Astrocyte (in vitro differentiated cells and primary cell): ENCODE results near the gene NLRP6. TPM values are rescaled to one million over a fixed set of nuclear protein-coding genes. Genes with fewer than 3 reads are reported as not detected.

Experiments used
- DNase-seq: peaks from one replicate; pipeline ENCODE4 v3.0.0-alpha.2; 2010; ENCODE audit warnings: low read depth
- FAIRE-seq: peaks from 2 replicates; lab custom pipeline; 2011; peaks lifted over from hg19 to GRCh38; lab: Jason Lieb, UNC
- H2AFZ ChIP-seq: 2 replicates; pipeline ENCODE4 v1.6.0; 2012; ENCODE audit warnings: low read depth, low read length, inconsistent platforms
- H3K27ac ChIP-seq: 2 replicates; pipeline ENCODE4 v1.5.1; 2011; ENCODE audit warnings: low read depth, low read length, inconsistent platforms
- H3K27me3 ChIP-seq: 2 replicates; pipeline ENCODE4 v1.6.0; 2011; ENCODE audit warnings: low read length, inconsistent platforms; ENCODE audit not compliant: insufficient read depth
- H3K36me3 ChIP-seq: 2 replicates; pipeline ENCODE4 v1.5.1; 2011; ENCODE audit warnings: low read length, inconsistent platforms; ENCODE audit not compliant: insufficient read depth
- H3K4me1 ChIP-seq: 2 replicates; pipeline ENCODE4 v1.5.1; 2011; ENCODE audit warnings: low read length, inconsistent platforms; ENCODE audit not compliant: insufficient read depth
- H3K4me2 ChIP-seq: 2 replicates; pipeline ENCODE4 v1.6.0; 2012; ENCODE audit warnings: low read length, inconsistent platforms
- H3K4me3 ChIP-seq: 2 replicates; pipeline ENCODE4 v1.5.1; 2011; ENCODE audit warnings: low read depth, mild to moderate bottlenecking, low read length, inconsistent platforms; ENCODE audit not compliant: insufficient read depth
- H3K79me2 ChIP-seq: 2 replicates; pipeline ENCODE4 v1.6.0; 2012; ENCODE audit warnings: mild to moderate bottlenecking, low read length, inconsistent platforms; ENCODE audit not compliant: insufficient read depth
- H3K9ac ChIP-seq: 2 replicates; pipeline ENCODE4 v1.6.0; 2012; ENCODE audit warnings: mild to moderate bottlenecking, low read length, inconsistent platforms
- H3K9me3 ChIP-seq: 2 replicates; pipeline ENCODE4 v1.5.1; 2012; ENCODE audit warnings: low read depth, mild to moderate bottlenecking, low read length, inconsistent platforms; ENCODE audit not compliant: insufficient read depth
- H4K20me1 ChIP-seq: 2 replicates; pipeline ENCODE4 v1.6.0; 2012; ENCODE audit warnings: low read length, inconsistent platforms; ENCODE audit not compliant: insufficient read depth
- H3K27ac Mint-ChIP-seq: one replicate; pipeline ENCODE4 v1.8.0; 2021; ENCODE audit warnings: mild to moderate bottlenecking, mixed read lengths; ENCODE audit not compliant: unreplicated experiment
- H3K27me3 Mint-ChIP-seq: one replicate; pipeline ENCODE4 v1.8.0; 2021; ENCODE audit warnings: low read depth, mixed read lengths; ENCODE audit not compliant: unreplicated experiment
- H3K36me3 Mint-ChIP-seq: one replicate; pipeline ENCODE4 v1.8.0; 2021; ENCODE audit warnings: low read depth, mixed read lengths; ENCODE audit not compliant: unreplicated experiment
- H3K4me1 Mint-ChIP-seq: one replicate; pipeline ENCODE4 v1.8.0; 2021; ENCODE audit warnings: low read depth, mixed read lengths; ENCODE audit not compliant: unreplicated experiment
- H3K4me3 Mint-ChIP-seq: one replicate; pipeline ENCODE4 v1.8.0; 2021; ENCODE audit warnings: mild to moderate bottlenecking, moderate library complexity, mixed read lengths; ENCODE audit not compliant: unreplicated experiment
- H3K9me3 Mint-ChIP-seq: one replicate; pipeline ENCODE4 v1.8.0; 2021; ENCODE audit warnings: mild to moderate bottlenecking, mixed read lengths; ENCODE audit not compliant: unreplicated experiment
- CTCF ChIP-seq: IDR thresholded peaks from 2 replicates; pipeline ENCODE4 v1.5.1; 2011; ENCODE audit warnings: low read depth, mild to moderate bottlenecking, inconsistent platforms, low read length, moderate library complexity; ENCODE audit not compliant: insufficient read depth
- EZH2 ChIP-seq: IDR thresholded peaks from 2 replicates; pipeline ENCODE4 v1.6.1; 2012; ENCODE audit warnings: mild to moderate bottlenecking, low read length, inconsistent platforms; ENCODE audit not compliant: insufficient read depth
- total RNA-seq: library from RNA; stranded (reverse); gene quantifications from 2 replicates; pipeline ENCODE4 v1.2.1, GENCODE V29; 2021

Gene NLRP6
- total RNA-seq, 1 donor from 2014 or later = not detected

DNA sequence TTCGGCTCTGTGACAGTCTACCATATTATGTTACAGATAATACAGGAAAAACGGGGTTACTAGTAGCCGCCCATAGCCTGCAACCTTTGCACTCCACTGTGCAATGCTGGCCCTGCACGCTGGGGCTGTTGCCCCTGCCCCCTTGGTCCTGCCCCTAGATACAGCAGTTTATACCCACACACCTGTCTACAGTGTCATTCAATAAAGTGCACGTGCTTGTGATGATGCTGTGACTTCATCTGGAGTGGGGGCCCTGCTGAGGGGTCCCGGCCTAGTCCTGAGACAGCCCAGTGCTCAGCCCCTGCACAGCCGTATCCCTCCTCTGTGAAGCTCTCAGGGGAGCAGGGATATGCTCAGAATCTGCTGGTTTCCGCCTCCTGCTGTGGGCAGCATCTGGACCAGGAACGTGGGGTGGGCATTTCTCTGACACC lies 36.9 kb downstream of the NLRP6 start:
- no peak for FAIRE-seq
- peaks cover 4% of the 10 kb centered on the region for H3K36me3 Mint-ChIP-seq

GRCh38 chr11:315516-315994 lies 37.3 kb downstream of the NLRP6 start:
- TF ChIP-seq CTCF (no peak), EZH2 (no peak)
- no peaks in the 10 kb centered on the region for H4K20me1 ChIP-seq
- H3K79me2 ChIP-seq = peaks cover 11% of the 10 kb centered on the region
- H3K4me1 ChIP-seq = peaks cover 13% of the 10 kb centered on the region
- H3K4me3 ChIP-seq = no peak overlapping the region
- no peak for DNase-seq
- Mint-ChIP-seq H3K27me3 (no peaks in the 10 kb centered on the region), H3K27ac (peak overlapping the region; percentile 47), H3K9me3 (no peaks in the 10 kb centered on the region), H3K36me3 (peaks cover 5% of the 10 kb centered on the region), H3K4me1 (peaks cover 28% of the 10 kb centered on the region), H3K4me3 (peak overlapping the region; percentile 95)
- H3K4me2 ChIP-seq = peak overlapping the region; percentile 44
- no peak overlapping the region for H3K9ac ChIP-seq
- no peaks in the 10 kb centered on the region for H3K9me3 ChIP-seq
- H3K27me3 ChIP-seq = peaks cover 26% of the 10 kb centered on the region
- no peak overlapping the region for H3K27ac ChIP-seq
- no peaks in the 10 kb centered on the region for H3K36me3 ChIP-seq
- peak overlapping the region; percentile 32 for H2AFZ ChIP-seq
- FAIRE-seq = no peak

More for the DNA sequence above, 36.9 kb downstream of the NLRP6 start:
- Histone ChIP-seq H3K79me2 (peaks cover 6% of the 10 kb centered on the region), H3K4me2 (no peak overlapping the region), H4K20me1 (no peaks in the 10 kb centered on the region), H3K27ac (no peak overlapping the region), H3K4me1 (peaks cover 10% of the 10 kb centered on the region), H3K9me3 (no peaks in the 10 kb centered on the region), H3K9ac (no peak overlapping the region), H3K4me3 (no peak overlapping the region), H3K27me3 (peaks cover 26% of the 10 kb centered on the region), H2AFZ (no peak overlapping the region), H3K36me3 (no peaks in the 10 kb centered on the region)
- no peak for DNase-seq
- peak overlapping the region; percentile 47 for H3K27ac Mint-ChIP-seq
- H3K4me1 Mint-ChIP-seq = peaks cover 26% of the 10 kb centered on the region
- peak overlapping the region; percentile 95 for H3K4me3 Mint-ChIP-seq
- no peaks in the 10 kb centered on the region for H3K9me3 Mint-ChIP-seq
- TF ChIP-seq EZH2 (no peak), CTCF (no peak)
- no peaks in the 10 kb centered on the region for H3K27me3 Mint-ChIP-seq

DNA sequence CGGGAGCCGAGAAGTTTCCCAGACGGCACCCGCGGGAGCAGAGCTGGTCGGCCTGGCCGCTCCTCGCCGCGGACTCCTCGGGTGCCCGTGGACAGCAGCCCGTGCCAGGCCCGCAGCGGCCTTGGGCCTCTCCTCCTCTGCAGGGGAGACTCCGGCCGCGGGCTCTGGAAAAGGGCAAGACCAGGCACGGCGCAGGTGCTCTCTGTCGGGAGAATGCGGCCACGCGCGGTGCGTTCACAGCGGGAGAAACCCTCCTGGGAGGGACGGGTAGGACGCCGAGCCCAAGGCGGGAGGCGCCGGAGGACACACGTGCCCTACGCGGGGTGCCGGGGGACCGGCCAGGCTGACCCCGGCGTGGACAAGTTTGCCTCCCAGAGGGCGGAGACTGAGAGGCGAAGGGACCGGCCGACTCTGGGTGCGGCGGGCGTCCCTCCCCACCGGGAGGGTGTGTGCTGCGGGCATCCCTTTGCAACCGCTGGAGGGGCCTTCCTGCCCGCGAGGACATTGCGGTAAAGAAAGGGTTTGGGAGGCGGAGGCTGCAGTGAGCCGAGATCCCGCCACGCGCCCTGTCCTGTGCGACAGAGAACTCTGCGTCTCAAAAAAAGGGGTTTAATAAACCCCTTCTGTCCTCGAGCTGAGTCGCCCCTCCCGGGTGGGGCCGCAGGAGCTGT lies 38.0 kb downstream of the NLRP6 start:
- peaks cover 13% of the 10 kb centered on the region for H3K4me1 ChIP-seq
- peak overlapping the region; percentile 44 for H3K4me2 ChIP-seq
- H3K79me2 ChIP-seq = peaks cover 12% of the 10 kb centered on the region
- H4K20me1 ChIP-seq = no peaks in the 10 kb centered on the region
- peaks cover 26% of the 10 kb centered on the region for H3K27me3 ChIP-seq
- Mint-ChIP-seq H3K4me1 (peaks cover 32% of the 10 kb centered on the region), H3K9me3 (no peaks in the 10 kb centered on the region), H3K27me3 (no peaks in the 10 kb centered on the region), H3K36me3 (peaks cover 7% of the 10 kb centered on the region), H3K27ac (peak overlapping the region; percentile 88), H3K4me3 (peak overlapping the region; percentile 91)
- H3K9ac ChIP-seq = no peak overlapping the region
- no peaks in the 10 kb centered on the region for H3K9me3 ChIP-seq
- H3K27ac ChIP-seq = no peak overlapping the region
- no peak for DNase-seq
- no peak overlapping the region for H3K4me3 ChIP-seq
- no peaks in the 10 kb centered on the region for H3K36me3 ChIP-seq
- FAIRE-seq = no peak
- TF ChIP-seq CTCF (no peak), EZH2 (peak; percentile 100)
- peak overlapping the region; percentile 32 for H2AFZ ChIP-seq
